ENCODE measurements around the gene RPAIN.

DNA sequence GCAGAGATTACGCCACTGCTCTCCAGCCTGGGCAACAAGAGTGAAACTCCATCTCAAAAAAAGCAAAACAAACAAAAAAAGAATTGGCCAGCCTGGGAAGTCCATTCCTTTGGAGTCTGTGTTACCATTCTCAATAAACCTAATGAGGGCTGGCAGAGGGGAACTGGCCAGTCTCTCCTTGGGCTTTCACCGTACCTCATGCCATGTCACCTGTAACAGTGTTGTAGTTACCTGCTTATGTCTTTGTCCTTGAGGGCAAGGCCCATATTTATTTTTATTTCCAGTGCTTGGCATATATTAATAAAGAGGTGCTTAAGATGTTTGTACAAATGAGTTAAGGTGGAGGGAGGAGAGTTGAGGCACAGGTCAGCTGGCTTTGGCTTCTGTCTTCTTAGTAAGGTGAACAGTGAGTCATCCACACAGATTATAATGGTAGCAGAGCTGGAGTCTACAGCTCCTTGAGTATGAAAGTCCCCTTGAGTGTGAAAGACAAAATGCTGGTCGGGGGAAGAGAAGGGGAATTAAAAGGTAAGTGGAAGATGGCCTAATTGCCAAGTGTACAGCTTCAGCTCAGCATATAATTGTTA is 10.5 kb downstream of the RPAIN start:
- TF ChIP-seq, protein P1, sequence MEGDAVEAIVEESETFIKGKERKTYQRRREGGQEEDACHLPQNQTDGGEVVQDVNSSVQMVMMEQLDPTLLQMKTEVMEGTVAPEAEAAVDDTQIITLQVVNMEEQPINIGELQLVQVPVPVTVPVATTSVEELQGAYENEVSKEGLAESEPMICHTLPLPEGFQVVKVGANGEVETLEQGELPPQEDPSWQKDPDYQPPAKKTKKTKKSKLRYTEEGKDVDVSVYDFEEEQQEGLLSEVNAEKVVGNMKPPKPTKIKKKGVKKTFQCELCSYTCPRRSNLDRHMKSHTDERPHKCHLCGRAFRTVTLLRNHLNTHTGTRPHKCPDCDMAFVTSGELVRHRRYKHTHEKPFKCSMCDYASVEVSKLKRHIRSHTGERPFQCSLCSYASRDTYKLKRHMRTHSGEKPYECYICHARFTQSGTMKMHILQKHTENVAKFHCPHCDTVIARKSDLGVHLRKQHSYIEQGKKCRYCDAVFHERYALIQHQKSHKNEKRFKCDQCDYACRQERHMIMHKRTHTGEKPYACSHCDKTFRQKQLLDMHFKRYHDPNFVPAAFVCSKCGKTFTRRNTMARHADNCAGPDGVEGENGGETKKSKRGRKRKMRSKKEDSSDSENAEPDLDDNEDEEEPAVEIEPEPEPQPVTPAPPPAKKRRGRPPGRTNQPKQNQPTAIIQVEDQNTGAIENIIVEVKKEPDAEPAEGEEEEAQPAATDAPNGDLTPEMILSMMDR (IDR thresholded peaks at IDR 0.05), result no peak
- no peak for TF ChIP-seq POLR2A (IDR thresholded peaks at IDR 0.05)
